ENCODE data around the gene IMPDH2. TPM values are rescaled to one million over a fixed set of nuclear protein-coding genes. Genes with fewer than 3 reads are reported as not detected.

The IMPDH2 gene
- total and polyA plus RNA-seq, 2 of the 8 experiments (the other 6 are each of a cell fraction or from before 2014, with no cell fraction given) = 374 to 409 TPM

DNA sequence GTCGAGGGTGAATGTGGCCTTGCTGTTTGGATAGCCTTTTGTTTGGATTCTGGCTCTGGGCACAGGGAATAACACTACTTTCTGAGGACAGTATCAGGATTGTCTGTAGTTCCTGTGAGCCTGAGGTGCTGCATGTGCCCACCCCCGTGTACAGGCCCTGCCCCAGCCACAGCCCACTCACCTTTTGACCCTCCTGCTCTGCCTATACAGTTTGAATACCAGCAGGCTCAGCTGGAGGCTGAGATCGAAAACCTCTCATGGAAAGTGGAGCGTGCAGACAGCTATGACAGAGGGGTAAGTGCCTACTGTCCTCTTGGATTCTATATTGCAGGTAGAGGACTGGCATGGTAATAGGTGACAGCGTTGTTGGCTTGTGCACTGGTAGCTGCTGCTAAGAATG lies 46.5 kb downstream of the IMPDH2 start (continued):
- TF ChIP-seq KDM4A (IDR thresholded peaks at IDR 0.05; ENCODE audit: low read depth, low read length, severe bottlenecking) = no peak
- no peak for TF ChIP-seq BACH1 (IDR thresholded peaks at IDR 0.05; ENCODE audit: low read length)

Data from H1 (cell line).